NCI-H1436 (cell line): ENCODE measurements around the gene ABCA1.

ENCODE experiments used
- DNase-seq: peaks from one replicate; lab custom pipeline; 2025; lab: John Stamatoyannopoulos, UW

Gene ABCA1

GRCh38 chr9:104800068-104800785 is 127.7 kb downstream of the ABCA1 start:
- no peak for DNase-seq

- DNase-seq: no peak
Observed at GRCh38 chr9:104798209-104798995, 129.6 kb downstream of the ABCA1 start.

GRCh38 chr9:104795857-104796256 is 132.1 kb downstream of the ABCA1 start:
- no peak for DNase-seq

GRCh38 chr9:104795082-104795481 is 132.9 kb downstream of the ABCA1 start:
- DNase-seq: no peak

- no peak for DNase-seq
Observed at GRCh38 chr9:104794070-104794469, 133.9 kb downstream of the ABCA1 start.

GRCh38 chr9:104788251-104788650 is 139.7 kb downstream of the ABCA1 start:
- no peak for DNase-seq

GRCh38 chr9:104787306-104788015 is 140.5 kb downstream of the ABCA1 start:
- no peak for DNase-seq

GRCh38 chr9:104786293-104786692 is 141.7 kb downstream of the ABCA1 start:
- DNase-seq: no peak

GRCh38 chr9:104784098-104784497 is 143.9 kb downstream of the ABCA1 start:
- DNase-seq: no peak

GRCh38 chr9:104783588-104783987 is 144.4 kb downstream of the ABCA1 start:
- DNase-seq: no peak

- DNase-seq: peak; percentile 12
Observed at GRCh38 chr9:104780796-104781395, 147.1 kb downstream of the ABCA1 start.

- no peak for DNase-seq
Observed at GRCh38 chr9:104779946-104780535, 147.9 kb downstream of the ABCA1 start.

- no peak for DNase-seq
Observed at GRCh38 chr9:104779334-104779733, 148.6 kb downstream of the ABCA1 start.

- no peak for DNase-seq
Observed at GRCh38 chr9:104778802-104779201, 149.2 kb downstream of the ABCA1 start.

- no peak for DNase-seq
Observed at GRCh38 chr9:104776797-104777196, 151.2 kb downstream of the ABCA1 start.

- no peak for DNase-seq
Observed at GRCh38 chr9:104775976-104776375, 152.0 kb downstream of the ABCA1 start.

- DNase-seq: no peak
Observed at GRCh38 chr9:104775574-104775936, 152.4 kb downstream of the ABCA1 start.

GRCh38 chr9:104774831-104775573 is 153.0 kb downstream of the ABCA1 start:
- DNase-seq: no peak

- DNase-seq: no peak
Observed at GRCh38 chr9:104774132-104774531, 153.8 kb downstream of the ABCA1 start.

GRCh38 chr9:104772714-104773510 is 155.0 kb downstream of the ABCA1 start:
- DNase-seq: no peak

GRCh38 chr9:104769655-104770054 is 158.3 kb downstream of the ABCA1 start:
- DNase-seq: no peak
